ENCODE results near the gene CADPS2. TPM values are rescaled to one million over a fixed set of nuclear protein-coding genes. Genes with fewer than 3 reads are reported as not detected.

CADPS2 gene
- polyA plus RNA-seq, 1 donor (not counting 4 experiments of a cell fraction or from before 2014, with no cell fraction given), result 0.35 TPM

- DNase-seq (ENCODE audit: low read depth, low spot score) (no peak), FAIRE-seq (no peak)
- Histone ChIP-seq H3K79me2 (ENCODE audit: control insufficient read depth, insufficient read depth, low read length) (no peaks in the 10 kb centered on the region), H3K27ac (ENCODE audit: control insufficient read depth, insufficient read depth, low read length) (no peak overlapping the region), H3K9me3 (ENCODE audit: control insufficient read depth, low read depth, low read length) (peaks cover 6% of the 10 kb centered on the region), H2AFZ (ENCODE audit: control insufficient read depth, low read length) (no peak overlapping the region), H3K9ac (ENCODE audit: control insufficient read depth, extremely low read depth, insufficient read depth, low read length) (no peak overlapping the region), H3K4me3 (ENCODE audit: control insufficient read depth in 2 of 3, extremely low read depth in 1 of 3, insufficient read depth in 2 of 3, low read depth in 1 of 3, low read length in 3 of 3) (no peak overlapping the region), H4K20me1 (ENCODE audit: control insufficient read depth, extremely low read depth, insufficient read depth, low read length) (no peaks in the 10 kb centered on the region), H3K27me3 (ENCODE audit: control insufficient read depth, extremely low read depth, insufficient read depth, low read length) (peaks cover 94% of the 10 kb centered on the region), H3K4me2 (ENCODE audit: control insufficient read depth, extremely low read depth, insufficient read depth, low read depth, low read length) (no peak overlapping the region), H3K4me1 (ENCODE audit: control insufficient read depth, extremely low read depth, insufficient read depth, low read length) (no peaks in the 10 kb centered on the region), H3K9me1 (ENCODE audit: control insufficient read depth, extremely low read depth, insufficient read depth, low read length) (no peaks in the 10 kb centered on the region), H3K36me3 (ENCODE audit: control insufficient read depth in 2 of 2, extremely low read depth in 1 of 2, insufficient read depth in 2 of 2, low read length in 2 of 2) (no peaks in the 10 kb centered on the region)
- TF ChIP-seq EZH2 (IDR thresholded peaks at IDR 0.05; ENCODE audit: low read length), result peak; percentile 20
- TF ChIP-seq CTCF (optimal IDR thresholded peaks at IDR 0.05 in 1 of 3, IDR thresholded peaks at IDR 0.05 in 1 of 3, conservative IDR thresholded peaks at IDR 0.05 in 1 of 3; ENCODE audit: extremely low read depth in 1 of 3, insufficient read depth in 2 of 3, low read length in 3 of 3), result no peak
- dilution Hi-C loops (cut with MboI; ENCODE audit: extremely low pct_ligation_motif_present, low sequenced_read_pairs), result no loop called here
Observed at GRCh38 chr7:122306320-122307227, 579.7 kb downstream of the CADPS2 start.

GRCh38 chr7:122305475-122306319 lies 580.6 kb downstream of the CADPS2 start:
- Histone ChIP-seq H3K36me3 (ENCODE audit: control insufficient read depth in 2 of 2, extremely low read depth in 1 of 2, insufficient read depth in 2 of 2, low read length in 2 of 2) (no peaks in the 10 kb centered on the region), H3K27me3 (ENCODE audit: control insufficient read depth, extremely low read depth, insufficient read depth, low read length) (peaks cover 94% of the 10 kb centered on the region), H3K9me3 (ENCODE audit: control insufficient read depth, low read depth, low read length) (peaks cover 6% of the 10 kb centered on the region), H2AFZ (ENCODE audit: control insufficient read depth, low read length) (no peak overlapping the region), H3K4me3 (ENCODE audit: control insufficient read depth in 2 of 3, extremely low read depth in 1 of 3, insufficient read depth in 2 of 3, low read depth in 1 of 3, low read length in 3 of 3) (no peak overlapping the region), H3K4me2 (ENCODE audit: control insufficient read depth, extremely low read depth, insufficient read depth, low read depth, low read length) (peak overlapping the region; percentile 10), H3K4me1 (ENCODE audit: control insufficient read depth, extremely low read depth, insufficient read depth, low read length) (no peaks in the 10 kb centered on the region), H3K9me1 (ENCODE audit: control insufficient read depth, extremely low read depth, insufficient read depth, low read length) (no peaks in the 10 kb centered on the region), H3K9ac (ENCODE audit: control insufficient read depth, extremely low read depth, insufficient read depth, low read length) (no peak overlapping the region), H3K27ac (ENCODE audit: control insufficient read depth, insufficient read depth, low read length) (no peak overlapping the region), H4K20me1 (ENCODE audit: control insufficient read depth, extremely low read depth, insufficient read depth, low read length) (no peaks in the 10 kb centered on the region), H3K79me2 (ENCODE audit: control insufficient read depth, insufficient read depth, low read length) (no peaks in the 10 kb centered on the region)
- dilution Hi-C loops (cut with MboI; ENCODE audit: extremely low pct_ligation_motif_present, low sequenced_read_pairs), result no loop called here
- TF ChIP-seq EZH2 (IDR thresholded peaks at IDR 0.05; ENCODE audit: low read length) (peak; percentile 91), CTCF (optimal IDR thresholded peaks at IDR 0.05 in 1 of 3, IDR thresholded peaks at IDR 0.05 in 1 of 3, conservative IDR thresholded peaks at IDR 0.05 in 1 of 3; ENCODE audit: extremely low read depth in 1 of 3, insufficient read depth in 2 of 3, low read length in 3 of 3) (no peak)
- FAIRE-seq (no peak), DNase-seq (ENCODE audit: low read depth, low spot score) (no peak)

All from keratinocyte (primary cell).